B cell (primary cell): ENCODE results near the gene RIPOR3.

Source experiments
- CTCF ChIP-seq: fragments of 200-600 bp; IDR thresholded peaks from one replicate; pipeline ENCODE4 v1.8.0; 2022; ENCODE audit warnings: antibody characterized with exemption, mild to moderate bottlenecking
- EZH2 ChIP-seq: IDR thresholded peaks from 2 replicates; pipeline ENCODE4 v1.6.1; 2012; ENCODE audit warnings: borderline replicate concordance, low read depth, mild to moderate bottlenecking, moderate library complexity, low read length; ENCODE audit not compliant: insufficient read depth, poor library complexity, severe bottlenecking

- TF ChIP-seq CTCF (no peak), EZH2 (no peak)
These were observed 100.0 kb downstream of the RIPOR3 start for GRCh38 chr20:50591233-50591852.
